Panc1 (cell line): ENCODE results near the gene INVS. TPM values are rescaled to one million over a fixed set of nuclear protein-coding genes. Genes with fewer than 3 reads are reported as not detected.

Experiments
- ATAC-seq: fragments of 200-7000 bp; cut with Tn5 transposase; 2 replicates; pipeline ENCODE4 v1.9.1; 2020; ENCODE audit warnings: mild to moderate bottlenecking, moderate library complexity
- BruUV-seq: library from RNA; stranded (reverse); fragments of 400-500 nt; replicated peaks from 2 replicates; lab custom pipeline; 2021; lab: Mats Ljungman, UMichigan
- CTCF ChIA-PET: fragments of 300-600 bp; sonication (Branson Sonifier 250); formaldehyde crosslinking; loops from one replicate; lab custom pipeline; 2022; ENCODE audit warnings: antibody characterized with exemption; lab: Charles Lee
- POLR2A ChIA-PET: fragments of 300-600 bp; sonication (Branson Sonifier 250); formaldehyde crosslinking; loops from one replicate; lab custom pipeline; 2022; ENCODE audit warnings: antibody characterized with exemption; lab: Charles Lee
- DNase-seq: peaks from one replicate; pipeline ENCODE4 v3.0.0-alpha.2; 2010; ENCODE audit warnings: low read depth, low spot score
- H3K27ac ChIP-seq: 2 replicates; pipeline ENCODE4 v1.5.1; 2011; ENCODE audit warnings: mild to moderate bottlenecking, low read length, inconsistent platforms
- H3K27me3 ChIP-seq: fragments of 200-500 bp; sonication (Bioruptor generic); 2 replicates; pipeline ENCODE4 v1.6.0; 2014; ENCODE audit warnings: low read length, inconsistent platforms; ENCODE audit not compliant: control insufficient read depth, insufficient read depth
- H3K36me3 ChIP-seq: fragments of 200-500 bp; sonication (Bioruptor generic); 2 replicates; pipeline ENCODE4 v1.5.1; 2014; ENCODE audit warnings: inconsistent platforms, mild to moderate bottlenecking, low read length, moderate library complexity; ENCODE audit not compliant: control insufficient read depth, insufficient read depth
- H3K4me1 ChIP-seq: 2 replicates; pipeline ENCODE4 v1.5.1; 2011; ENCODE audit warnings: inconsistent platforms, mild to moderate bottlenecking, low read length, moderate library complexity; ENCODE audit not compliant: control insufficient read depth, insufficient read depth
- H3K4me3 ChIP-seq, 2 experiments: 2 replicates each; pipeline ENCODE4 v1.5.1; 2011 to 2012; ENCODE audit warnings: low read depth in 2 of 2, low read length in 2 of 2, mild to moderate bottlenecking in 2 of 2, inconsistent platforms in 1 of 2, moderate library complexity in 1 of 2
- H3K9me3 ChIP-seq: fragments of 200-500 bp; sonication (Bioruptor generic); 2 replicates; pipeline ENCODE4 v1.5.1; 2014; ENCODE audit warnings: low read depth, mild to moderate bottlenecking, inconsistent platforms, low read length, moderate library complexity; ENCODE audit not compliant: control insufficient read depth, insufficient read depth
- POLR2AphosphoS5 ChIP-seq: IDR thresholded peaks from 2 replicates; pipeline ENCODE4 v1.6.1; 2012; ENCODE audit warnings: mild to moderate bottlenecking, low read depth, low read length, moderate library complexity
- SIN3A ChIP-seq: IDR thresholded peaks from 2 replicates; pipeline ENCODE4 v1.6.1; 2012; ENCODE audit warnings: low read depth, mild to moderate bottlenecking, low read length, moderate library complexity, borderline replicate concordance; ENCODE audit not compliant: insufficient read depth
- TCF7L2 ChIP-seq: IDR thresholded peaks from 2 replicates; pipeline ENCODE4 v1.6.1; 2011; ENCODE audit warnings: mild to moderate bottlenecking, low read depth, low read length, inconsistent platforms
- in situ Hi-C: cut with HindIII; loops from 2 replicates; pipeline ENCODE4 v1.10.0; 2016; ENCODE audit warnings: low sequenced_read_pairs, low pct_unique_long_range_greater_than_20kb
- intact Hi-C: fragments of 100-400 bp; cut with micrococcal nuclease; formaldehyde crosslinking; loops from one replicate; pipeline ENCODE4 v1.10.0; 2022; ENCODE audit not compliant: unreplicated experiment
- total RNA-seq: library from RNA; stranded (reverse); gene quantifications from one replicate; pipeline ENCODE4 v1.2.1, GENCODE V29; 2021; ENCODE audit not compliant: unreplicated experiment
- TF ChIP-seq, protein P1 (sequence below), 2 experiments: IDR thresholded peaks; 2 replicates each; pipeline ENCODE4 v1.6.1; 2011 to 2012; ENCODE audit warnings: low read depth in 2 of 2, control low read depth in 1 of 2, low read length in 1 of 2, mild to moderate bottlenecking in 1 of 2, moderate library complexity in 1 of 2; ENCODE audit not compliant: insufficient read depth in 1 of 2
- TF ChIP-seq, protein P2 (sequence below): fragments of 450-650 bp; IDR thresholded peaks from 2 replicates; pipeline ENCODE4 v1.5.1; 2017; ENCODE audit warnings: mild to moderate bottlenecking

The INVS gene
- total RNA-seq, 1 experiment from 2014 or later, result 8.2 TPM

DNA sequence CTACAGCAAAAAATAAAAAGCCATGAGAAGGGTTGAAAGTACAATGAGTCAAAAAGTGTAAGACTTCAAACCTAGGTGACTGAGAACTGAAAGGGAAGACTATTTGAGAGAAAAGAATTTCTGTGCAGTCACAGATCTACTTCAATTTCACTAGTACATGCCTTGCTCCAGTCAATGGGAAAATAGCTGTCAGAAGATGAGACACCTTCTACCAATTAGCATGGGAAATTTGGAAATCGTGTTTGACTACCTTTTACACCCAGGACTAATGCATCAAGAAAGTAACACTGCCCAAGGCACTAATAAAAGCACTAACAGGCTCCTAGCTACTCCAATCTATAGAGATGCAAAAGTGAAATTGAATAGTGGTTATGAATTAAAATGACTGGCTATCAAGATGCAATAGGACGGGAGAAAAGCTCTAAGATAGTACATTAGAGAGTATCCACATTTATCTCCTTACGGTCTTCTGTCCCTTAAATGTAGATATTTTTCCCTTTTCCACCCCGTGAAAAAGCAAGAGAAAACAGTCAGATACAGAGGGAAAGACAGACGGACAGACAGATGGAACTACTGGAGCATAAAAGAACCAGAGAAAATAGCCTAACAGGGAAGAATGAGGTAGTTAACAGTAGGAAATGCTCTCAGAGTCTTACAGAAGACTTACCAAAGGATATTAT lies 15.5 kb upstream of the INVS start:
- no peaks in the 10 kb centered on the region for H3K9me3 ChIP-seq
- H3K27me3 ChIP-seq, result no peaks in the 10 kb centered on the region
- ChIA-PET POLR2A (no interaction called here), CTCF (no interaction called here)
- in situ Hi-C loops (no loop called here), intact Hi-C loops (no loop called here)
- peaks cover 3% of the 10 kb centered on the region; the same call in 1 of the 2 replicates for H3K4me1 ChIP-seq
- H3K27ac ChIP-seq, result no peak overlapping the region
- no TSS peak for BruUV-seq
- ATAC-seq (no peak), DNase-seq (no peak)
- TF ChIP-seq TCF7L2 (no peak), SIN3A (no peak), POLR2AphosphoS5 (no peak)
- TF ChIP-seq, protein P1, sequence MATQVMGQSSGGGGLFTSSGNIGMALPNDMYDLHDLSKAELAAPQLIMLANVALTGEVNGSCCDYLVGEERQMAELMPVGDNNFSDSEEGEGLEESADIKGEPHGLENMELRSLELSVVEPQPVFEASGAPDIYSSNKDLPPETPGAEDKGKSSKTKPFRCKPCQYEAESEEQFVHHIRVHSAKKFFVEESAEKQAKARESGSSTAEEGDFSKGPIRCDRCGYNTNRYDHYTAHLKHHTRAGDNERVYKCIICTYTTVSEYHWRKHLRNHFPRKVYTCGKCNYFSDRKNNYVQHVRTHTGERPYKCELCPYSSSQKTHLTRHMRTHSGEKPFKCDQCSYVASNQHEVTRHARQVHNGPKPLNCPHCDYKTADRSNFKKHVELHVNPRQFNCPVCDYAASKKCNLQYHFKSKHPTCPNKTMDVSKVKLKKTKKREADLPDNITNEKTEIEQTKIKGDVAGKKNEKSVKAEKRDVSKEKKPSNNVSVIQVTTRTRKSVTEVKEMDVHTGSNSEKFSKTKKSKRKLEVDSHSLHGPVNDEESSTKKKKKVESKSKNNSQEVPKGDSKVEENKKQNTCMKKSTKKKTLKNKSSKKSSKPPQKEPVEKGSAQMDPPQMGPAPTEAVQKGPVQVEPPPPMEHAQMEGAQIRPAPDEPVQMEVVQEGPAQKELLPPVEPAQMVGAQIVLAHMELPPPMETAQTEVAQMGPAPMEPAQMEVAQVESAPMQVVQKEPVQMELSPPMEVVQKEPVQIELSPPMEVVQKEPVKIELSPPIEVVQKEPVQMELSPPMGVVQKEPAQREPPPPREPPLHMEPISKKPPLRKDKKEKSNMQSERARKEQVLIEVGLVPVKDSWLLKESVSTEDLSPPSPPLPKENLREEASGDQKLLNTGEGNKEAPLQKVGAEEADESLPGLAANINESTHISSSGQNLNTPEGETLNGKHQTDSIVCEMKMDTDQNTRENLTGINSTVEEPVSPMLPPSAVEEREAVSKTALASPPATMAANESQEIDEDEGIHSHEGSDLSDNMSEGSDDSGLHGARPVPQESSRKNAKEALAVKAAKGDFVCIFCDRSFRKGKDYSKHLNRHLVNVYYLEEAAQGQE (IDR thresholded peaks at IDR 0.05; ENCODE audit: insufficient read depth in 1 of 2, low read depth in 2 of 2, low read length in 1 of 2), result no peak
- TF ChIP-seq, protein P2, sequence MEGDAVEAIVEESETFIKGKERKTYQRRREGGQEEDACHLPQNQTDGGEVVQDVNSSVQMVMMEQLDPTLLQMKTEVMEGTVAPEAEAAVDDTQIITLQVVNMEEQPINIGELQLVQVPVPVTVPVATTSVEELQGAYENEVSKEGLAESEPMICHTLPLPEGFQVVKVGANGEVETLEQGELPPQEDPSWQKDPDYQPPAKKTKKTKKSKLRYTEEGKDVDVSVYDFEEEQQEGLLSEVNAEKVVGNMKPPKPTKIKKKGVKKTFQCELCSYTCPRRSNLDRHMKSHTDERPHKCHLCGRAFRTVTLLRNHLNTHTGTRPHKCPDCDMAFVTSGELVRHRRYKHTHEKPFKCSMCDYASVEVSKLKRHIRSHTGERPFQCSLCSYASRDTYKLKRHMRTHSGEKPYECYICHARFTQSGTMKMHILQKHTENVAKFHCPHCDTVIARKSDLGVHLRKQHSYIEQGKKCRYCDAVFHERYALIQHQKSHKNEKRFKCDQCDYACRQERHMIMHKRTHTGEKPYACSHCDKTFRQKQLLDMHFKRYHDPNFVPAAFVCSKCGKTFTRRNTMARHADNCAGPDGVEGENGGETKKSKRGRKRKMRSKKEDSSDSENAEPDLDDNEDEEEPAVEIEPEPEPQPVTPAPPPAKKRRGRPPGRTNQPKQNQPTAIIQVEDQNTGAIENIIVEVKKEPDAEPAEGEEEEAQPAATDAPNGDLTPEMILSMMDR, result no peak
- H3K4me3 ChIP-seq, result no peak overlapping the region
- no peaks in the 10 kb centered on the region for H3K36me3 ChIP-seq

DNA sequence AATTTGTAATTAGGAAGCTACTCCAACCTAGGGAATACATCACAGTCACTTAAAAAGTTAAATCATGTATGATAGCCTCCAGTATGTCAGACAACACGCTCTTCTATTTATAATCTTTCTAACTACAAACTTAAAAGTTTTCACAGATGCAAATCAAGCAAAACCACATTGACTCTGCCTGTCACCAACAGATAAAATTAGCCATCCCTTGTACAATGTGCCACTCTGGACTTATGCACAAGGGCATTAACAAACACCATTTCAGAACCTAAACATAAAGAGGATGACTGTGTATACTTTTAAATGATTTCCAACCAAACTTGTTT lies 15.0 kb upstream of the INVS start:
- DNase-seq (no peak), ATAC-seq (no peak)
- no peaks in the 10 kb centered on the region for H3K36me3 ChIP-seq
- no peaks in the 10 kb centered on the region for H3K27me3 ChIP-seq
- H3K27ac ChIP-seq, result no peak overlapping the region
- BruUV-seq, result no TSS peak
- H3K4me3 ChIP-seq, result no peak overlapping the region
- no peak for TF ChIP-seq TCF7L2
- TF ChIP-seq SIN3A, result no peak
- TF ChIP-seq, protein P2, result no peak
- no peak for TF ChIP-seq POLR2AphosphoS5
- TF ChIP-seq, protein P1 (IDR thresholded peaks at IDR 0.05; ENCODE audit: insufficient read depth in 1 of 2, low read depth in 2 of 2, low read length in 1 of 2), result no peak
- intact Hi-C loops, result no loop called here
- no peaks in the 10 kb centered on the region for H3K9me3 ChIP-seq
- in situ Hi-C loops, result no loop called here
- H3K4me1 ChIP-seq, result peaks cover 3% of the 10 kb centered on the region; the same call in 1 of the 2 replicates
- CTCF ChIA-PET, result no interaction called here
- POLR2A ChIA-PET, result no interaction called here
